GF-D8 (cell line): ENCODE measurements around the gene DDX39B.

Source experiments
- DNase-seq: peaks from one replicate; lab custom pipeline; 2025; lab: John Stamatoyannopoulos, UW

The DDX39B gene

DNA sequence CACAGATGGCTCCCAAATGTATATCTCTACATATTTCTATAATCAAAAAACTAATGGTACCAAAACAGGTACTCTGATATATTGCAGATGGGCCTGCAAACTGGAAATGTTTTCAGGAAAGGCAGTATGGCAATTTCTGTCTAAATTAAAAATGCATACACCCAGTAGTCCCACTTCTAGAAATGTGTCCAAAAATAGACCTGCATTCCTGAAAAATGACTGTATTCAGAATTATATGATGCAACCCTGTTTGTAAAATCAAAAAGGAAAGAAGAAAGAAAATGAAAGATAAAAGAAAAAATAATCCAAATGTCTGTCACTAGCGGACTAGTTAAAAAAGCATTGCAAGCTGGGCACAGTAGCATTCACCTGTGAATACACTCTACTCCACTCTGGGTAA is 56.7 kb downstream of the DDX39B start:
- DNase-seq, result no peak

- DNase-seq, result no peak
These were observed 58.4 kb downstream of the DDX39B start for GRCh38 chr6:31483392-31483791.

DNA sequence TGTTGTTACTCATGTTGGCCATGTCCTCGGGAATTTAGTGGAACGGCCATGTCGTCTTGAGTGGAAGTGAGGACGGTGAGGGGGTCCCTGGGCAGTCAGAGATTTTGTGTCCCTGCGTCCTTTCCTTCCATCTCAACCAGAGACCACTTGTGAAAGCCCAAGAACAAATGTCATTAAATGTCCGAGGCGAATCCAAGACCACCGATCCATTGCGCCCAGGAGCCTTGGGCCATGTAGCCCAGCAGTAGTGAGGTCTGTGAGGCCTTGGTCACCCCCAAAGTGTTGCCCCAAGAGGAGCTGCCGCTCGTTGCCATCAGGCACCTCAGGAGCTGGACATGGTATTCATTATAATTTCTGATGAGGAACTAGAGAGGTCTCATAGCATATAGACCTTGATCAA is 61.2 kb downstream of the DDX39B start:
- no peak for DNase-seq
